ENCODE results near the gene PRXL2A. TPM values are rescaled to one million over a fixed set of nuclear protein-coding genes. Genes with fewer than 3 reads are reported as not detected.
A peak's percentile ranks its signal among the peaks of the same experiment; 100 is the strongest.

Gene PRXL2A
- polyA plus RNA-seq, 1 of the 3 experiments (the other 2 are of a cell fraction) = 15.6 TPM

- H3K79me2 ChIP-seq (ENCODE audit: insufficient read depth) = peaks cover 99% of the 10 kb centered on the region
- H3K9me2 ChIP-seq = no peaks in the 10 kb centered on the region
- H3K9ac ChIP-seq = no peak overlapping the region
- H3K27me3 ChIP-seq (ENCODE audit: insufficient read depth) = no peaks in the 10 kb centered on the region
- peaks cover 73% of the 10 kb centered on the region for H4K20me1 ChIP-seq (ENCODE audit: insufficient read depth)
- ChIA-PET CTCF (interaction anchor here (4.0 to 35.3 kb wide), 2 partner anchors 26 to 36 kb away, joined by 20 to 602 read pairs; no protein-coding TSS in a partner anchor), POLR2A (no interaction called here)
- no peak overlapping the region for H3K4me3 ChIP-seq (ENCODE audit: low read depth in 2 of 2, low read length in 1 of 2)
- no peak overlapping the region for H3K27ac ChIP-seq (ENCODE audit: low read depth in 2 of 2, low read length in 1 of 2)
- H3K4me2 ChIP-seq = no peak overlapping the region
- H3K36me3 ChIP-seq (replicated peaks in 1 of 2; ENCODE audit: control insufficient read depth in 1 of 2, insufficient read depth in 2 of 2, low read length in 1 of 2) = peaks cover 2 to 16% of the 10 kb centered on the region in 2 experiments
- 96% methylated on average over 3 of the region's 3 CpGs for WGBS (ENCODE audit: low lambda C conversion rate)
- H3F3A ChIP-seq (replicated peaks; ENCODE audit: insufficient read depth) = peaks cover 8% of the 10 kb centered on the region
- DNase-seq = no peak
- peaks cover 20 to 42% of the 10 kb centered on the region in 2 experiments; a peak in 3 of 4 replicates for H3K4me1 ChIP-seq (ENCODE audit: control insufficient read depth in 1 of 2, insufficient read depth in 2 of 2, low read depth in 1 of 2, low read length in 1 of 2)
- TF ChIP-seq USF2 (IDR thresholded peaks at IDR 0.05; ENCODE audit: borderline replicate concordance, low read depth, low read length) (no peak), JUND (IDR thresholded peaks at IDR 0.05) (no peak), SIN3A (IDR thresholded peaks at IDR 0.05; ENCODE audit: borderline replicate concordance, low read depth, low read length) (no peak), FOXM1 (IDR thresholded peaks at IDR 0.05; ENCODE audit: low read depth) (no peak), FOSL2 (IDR thresholded peaks at IDR 0.05; ENCODE audit: borderline replicate concordance, low read depth) (no peak), YY1 (IDR thresholded peaks at IDR 0.05; ENCODE audit: low read depth) (no peak), RXRA (IDR thresholded peaks at IDR 0.05; ENCODE audit: borderline replicate concordance, low read depth) (no peak)
- H2AFZ ChIP-seq (ENCODE audit: low read depth) = no peak overlapping the region
- H3K9me3 ChIP-seq = no peaks in the 10 kb centered on the region
Observed at GRCh38 chr10:80470266-80470665, 61.9 kb downstream of the PRXL2A start.

GRCh38 chr10:80471001-80471400, 62.6 kb downstream of the PRXL2A start:
- no peak overlapping the region for H3K9ac ChIP-seq
- H3K27me3 ChIP-seq (ENCODE audit: insufficient read depth) = no peaks in the 10 kb centered on the region
- peaks cover 14 to 34% of the 10 kb centered on the region in 2 experiments; a peak in 3 of 4 replicates for H3K4me1 ChIP-seq (ENCODE audit: control insufficient read depth in 1 of 2, insufficient read depth in 2 of 2, low read depth in 1 of 2, low read length in 1 of 2)
- H3K9me2 ChIP-seq = no peaks in the 10 kb centered on the region
- H2AFZ ChIP-seq (ENCODE audit: low read depth) = no peak overlapping the region
- no peak overlapping the region for H3K4me2 ChIP-seq
- H3K36me3 ChIP-seq (replicated peaks in 1 of 2; ENCODE audit: control insufficient read depth in 1 of 2, insufficient read depth in 2 of 2, low read length in 1 of 2) = peaks cover 2 to 16% of the 10 kb centered on the region in 2 experiments
- H4K20me1 ChIP-seq (ENCODE audit: insufficient read depth) = peaks cover 66% of the 10 kb centered on the region
- H3K9me3 ChIP-seq = no peaks in the 10 kb centered on the region
- peak overlapping the region in 1 of 2 experiments; percentile 1; a peak in 1 of 4 replicates for H3K27ac ChIP-seq (ENCODE audit: low read depth in 2 of 2, low read length in 1 of 2)
- peaks cover 99% of the 10 kb centered on the region for H3K79me2 ChIP-seq (ENCODE audit: insufficient read depth)
- CTCF ChIA-PET = interaction anchor here (35.3 kb wide), 1 partner anchor 35 kb away, joined by 602 read pairs; no protein-coding TSS in a partner anchor
- DNase-seq = no peak
- TF ChIP-seq ZBTB33 (IDR thresholded peaks at IDR 0.05; ENCODE audit: borderline replicate concordance, low read depth) = no peak
- TF ChIP-seq RCOR1 (IDR thresholded peaks at IDR 0.05; ENCODE audit: low read length) = no peak
- TF ChIP-seq PBX3 (IDR thresholded peaks at IDR 0.05) = no peak
- no peak for TF ChIP-seq FOSL2 (IDR thresholded peaks at IDR 0.05; ENCODE audit: borderline replicate concordance, low read depth)
- TF ChIP-seq TEAD4 (IDR thresholded peaks at IDR 0.05; ENCODE audit: borderline replicate concordance, insufficient read depth) = no peak
- TF ChIP-seq TAF1 (IDR thresholded peaks at IDR 0.05; ENCODE audit: borderline replicate concordance, low read depth, low read length) = no peak
- TF ChIP-seq TCF12 (IDR thresholded peaks at IDR 0.05) = no peak
- TF ChIP-seq MAX (IDR thresholded peaks at IDR 0.05; ENCODE audit: low read depth) = no peak
- TF ChIP-seq CHD2 (IDR thresholded peaks at IDR 0.05; ENCODE audit: low read length, partially characterized antibody) = no peak
- TF ChIP-seq MXI1 (IDR thresholded peaks at IDR 0.05; ENCODE audit: low read depth, low read length) = no peak
- no peak for TF ChIP-seq EZH2phosphoT487 (IDR thresholded peaks at IDR 0.05; ENCODE audit: borderline replicate concordance, low read depth)
- TF ChIP-seq RXRA (IDR thresholded peaks at IDR 0.05; ENCODE audit: borderline replicate concordance, low read depth) = no peak
- TF ChIP-seq SMC3 (IDR thresholded peaks at IDR 0.05; ENCODE audit: low read depth, low read length) = no peak
- no peak for TF ChIP-seq NFIC (IDR thresholded peaks at IDR 0.05; ENCODE audit: borderline replicate concordance)
- no peak for TF ChIP-seq MEF2A (IDR thresholded peaks at IDR 0.05; ENCODE audit: borderline replicate concordance, low read depth)
- no peak for TF ChIP-seq RFX5 (IDR thresholded peaks at IDR 0.05; ENCODE audit: low read length)
- TF ChIP-seq POLR2AphosphoS5 (IDR thresholded peaks at IDR 0.05; ENCODE audit: low read depth, low read length) = no peak
- TF ChIP-seq GATA2 (CRISPR knock-in tag; IDR thresholded peaks at IDR 0.05) = no peak
- TF ChIP-seq SIN3A (IDR thresholded peaks at IDR 0.05; ENCODE audit: borderline replicate concordance, low read depth, low read length) = no peak
- no peak for TF ChIP-seq NRF1 (IDR thresholded peaks at IDR 0.05; ENCODE audit: low read depth, low read length)
- POLR2A ChIA-PET = no interaction called here
- H3K4me3 ChIP-seq (ENCODE audit: low read depth in 2 of 2, low read length in 1 of 2) = no peak overlapping the region
- 93% methylated on average over 3 of the region's 3 CpGs for WGBS (ENCODE audit: low lambda C conversion rate)
- peaks cover 8% of the 10 kb centered on the region for H3F3A ChIP-seq (replicated peaks; ENCODE audit: insufficient read depth)

Data from SK-N-SH (cell line).